HepG2 (cell line): ENCODE data around the gene BGN.

ENCODE experiments used
- ARHGAP35 ChIP-seq: sonication (generic); formaldehyde crosslinking; IDR thresholded peaks from 2 replicates; pipeline ENCODE4 v1.9.0; 2022; ENCODE audit warnings: mild to moderate bottlenecking, inconsistent platforms, moderate library complexity, missing genetic modification reagents, borderline replicate concordance
- CBX1 ChIP-seq: IDR thresholded peaks from one replicate; pipeline ENCODE4 v1.6.1; 2016; ENCODE audit warnings: antibody characterized with exemption, low read depth
- KDM4B ChIP-seq: sonication (generic); formaldehyde crosslinking; IDR thresholded peaks from 2 replicates; pipeline ENCODE4 v1.4.0; 2020; ENCODE audit warnings: missing genetic modification reagents
- MTA3 ChIP-seq: sonication (generic); formaldehyde crosslinking; IDR thresholded peaks from 2 replicates; pipeline ENCODE4 v1.4.0; 2020; ENCODE audit warnings: missing genetic modification reagents
- SP2 ChIP-seq: sonication (generic); formaldehyde crosslinking; IDR thresholded peaks from 2 replicates; pipeline ENCODE4 v1.5.1; 2020; ENCODE audit warnings: mild to moderate bottlenecking, missing genetic modification reagents
- ZNF605 ChIP-seq: sonication (generic); formaldehyde crosslinking; IDR thresholded peaks from 2 replicates; pipeline ENCODE4 v1.8.0; 2022; ENCODE audit warnings: mild to moderate bottlenecking, missing genetic modification reagents
- TF ChIP-seq, protein P1 (sequence below): sonication (generic); formaldehyde crosslinking; IDR thresholded peaks from 2 replicates; pipeline ENCODE4 v1.8.1; 2022; ENCODE audit warnings: mild to moderate bottlenecking, missing genetic modification reagents

DNA sequence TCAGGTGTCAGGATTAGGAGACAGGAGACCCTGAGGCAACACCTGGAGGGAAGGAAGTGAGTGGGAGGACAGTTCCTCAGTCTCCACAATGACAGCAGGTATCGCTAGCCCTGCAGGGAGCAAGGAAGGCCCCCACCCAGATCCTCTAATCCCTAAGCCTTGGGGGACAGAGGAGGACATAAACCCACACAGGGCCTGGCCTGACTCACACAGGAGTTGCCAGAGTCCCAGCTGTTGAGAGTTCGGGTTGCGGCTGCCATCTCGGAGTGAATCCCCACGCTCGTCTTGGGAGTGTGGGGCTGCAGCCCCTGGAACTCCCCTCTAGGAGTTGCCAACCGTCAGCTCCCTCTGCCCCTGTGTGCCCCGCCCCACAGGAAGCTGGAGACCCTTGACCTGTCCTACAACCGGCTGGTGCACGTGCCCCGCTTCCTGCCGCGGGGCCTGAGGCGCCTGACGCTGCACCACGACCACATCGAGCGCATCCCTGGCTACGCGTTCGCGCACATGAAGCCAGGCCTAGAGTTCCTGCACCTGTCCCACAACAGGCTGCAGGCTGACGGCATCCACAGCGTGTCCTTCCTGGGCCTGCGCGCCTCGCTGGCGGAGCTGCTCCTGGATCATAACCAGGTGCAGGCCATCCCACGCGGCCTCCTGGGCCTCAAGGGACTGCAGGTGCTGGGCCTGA is 9.2 kb upstream of the BGN start:
- TF ChIP-seq ARHGAP35 (CRISPR knock-in tag): no peak
- no peak for TF ChIP-seq CBX1
- no peak for TF ChIP-seq MTA3 (CRISPR knock-in tag)
- TF ChIP-seq SP2: no peak
- no peak for TF ChIP-seq KDM4B (CRISPR knock-in tag)
- TF ChIP-seq, protein P1, sequence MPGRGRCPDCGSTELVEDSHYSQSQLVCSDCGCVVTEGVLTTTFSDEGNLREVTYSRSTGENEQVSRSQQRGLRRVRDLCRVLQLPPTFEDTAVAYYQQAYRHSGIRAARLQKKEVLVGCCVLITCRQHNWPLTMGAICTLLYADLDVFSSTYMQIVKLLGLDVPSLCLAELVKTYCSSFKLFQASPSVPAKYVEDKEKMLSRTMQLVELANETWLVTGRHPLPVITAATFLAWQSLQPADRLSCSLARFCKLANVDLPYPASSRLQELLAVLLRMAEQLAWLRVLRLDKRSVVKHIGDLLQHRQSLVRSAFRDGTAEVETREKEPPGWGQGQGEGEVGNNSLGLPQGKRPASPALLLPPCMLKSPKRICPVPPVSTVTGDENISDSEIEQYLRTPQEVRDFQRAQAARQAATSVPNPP (CRISPR knock-in tag): no peak
- no peak for TF ChIP-seq ZNF605 (CRISPR knock-in tag)
